PC-9 (cell line): ENCODE measurements around the gene IMMP2L.

ENCODE experiments used
- CTCF ChIP-seq: fragments of 200-600 bp; sonication (generic); conservative IDR thresholded peaks from 2 replicates; pipeline ENCODE4 v1.6.1; 2017; ENCODE audit warnings: mixed run types, antibody characterized with exemption, mild to moderate bottlenecking, moderate library complexity
- EZH2 ChIP-seq: fragments of 200-600 bp; sonication (generic); IDR thresholded peaks from 2 replicates; pipeline ENCODE4 v1.8.0; 2017; ENCODE audit warnings: antibody characterized with exemption, low read depth

- TF ChIP-seq CTCF (no peak), EZH2 (no peak)
Observed at GRCh38 chr7:111363099-111363498, 199.2 kb downstream of the IMMP2L start.
